Pancreas (tissue), 10 donors: ENCODE data around the gene CDV3. TPM values are rescaled to one million over a fixed set of nuclear protein-coding genes. Genes with fewer than 3 reads are reported as not detected.

Experiments used
- ATAC-seq, 4 donors: fragments of 200-7000 bp; cut with Tn5 transposase; one replicate each; pipeline versions ENCODE4 v1.8.0 to v1.9.1; 2020; ENCODE audit warnings: mild to moderate bottlenecking in 4 of 4, moderate library complexity in 4 of 4
- DNase-seq, 6 donors: peaks; one replicate each; pipeline ENCODE4 v3.0.0-alpha.2; 2020
- FAIRE-seq: peaks from 2 replicates; lab custom pipeline; 2012; peaks lifted over from hg19 to GRCh38; lab: Jason Lieb, UNC
- H3K27ac ChIP-seq, 4 donors: fragments of 200-600 bp; sonication (generic); 1 replicate in 3 of 4; 2 replicates in 1 of 4; pipeline versions ENCODE4 v1.5.0 to v1.8.0; 2020
- H3K27me3 ChIP-seq, 4 donors: fragments of 200-600 bp; one replicate each; pipeline ENCODE4 v1.8.0; 2021
- H3K36me3 ChIP-seq, 3 donors: fragments of 200-600 bp; sonication (generic) in 1 of 3; one replicate each; pipeline versions ENCODE4 v1.5.0 to v1.8.0; 2020 to 2021
- H3K4me1 ChIP-seq, 3 donors: fragments of 200-600 bp; one replicate each; pipeline ENCODE4 v1.8.0; 2021
- H3K4me3 ChIP-seq, 4 donors: fragments of 200-600 bp; sonication (generic) in 2 of 4; one replicate each; pipeline versions ENCODE4 v1.5.0 to v1.8.0; 2020 to 2021
- H3K9me3 ChIP-seq, 4 donors: fragments of 200-600 bp; one replicate each; pipeline ENCODE4 v1.8.0; 2021
- CTCF ChIP-seq, 4 donors: fragments of 200-600 bp; sonication (generic) in 3 of 4; IDR thresholded peaks; one replicate each; pipeline versions ENCODE4 v1.5.0 to v1.8.0; 2021; ENCODE audit warnings: antibody characterized with exemption in 4 of 4
- WGBS, 2 donors: extraction: QIAGEN DNeasy Blood & Tissue Kit; methylation state at CpG; one replicate each; pipeline ENCODE4 v1.1.7; 2013; 5-methylcytosine and 5-hydroxymethylcytosine counted together
- intact Hi-C, 3 donors: fragments of 100-400 bp; cut with DNase I; formaldehyde crosslinking; loops; one replicate each; pipeline versions ENCODE4 v1.11.1 to v1.14.2; 2022
- polyA plus RNA-seq, 2 donors: library from polyadenylated mRNA; stranded (reverse); fragments of 200-250 nt; gene quantifications; one replicate each; pipeline ENCODE4 v1.2.3, GENCODE V29; 2013
- total RNA-seq, 6 donors: library from RNA; stranded (reverse); fragmentation: NEBNext Ultra II Directional in 4 of 6; extraction: Animal tissue kit (Norgen Biotek cat#: 25700) in 4 of 6; gene quantifications; one replicate each; pipeline versions ENCODE4 v1.2.1 to v1.2.4, GENCODE V29; 2021 to 2023
- donor health status: healthy with polysubstance abuse.
- donor health status: DM: no; HTN: no; CAD: no; lungs with moderate emphysema.
- donor health status: DM: no; HTN: no; CAD: no.
- donor health status: control.
- donor health status: control.
- donor health status: Bipolar disorder and iron deficiency.
- donor health status: DM: yes; HTN: yes; CAD: no.
- donor health status: DM: no; HTN: no; CAD: no.
- donor health status: DM: no; HTN: no; CAD: no.
- donor health status: DM: yes; HTN: yes; CAD: no.

Gene CDV3
- total and polyA plus RNA-seq, 8 donors: 27.6 to 92.9 (median 74.7) TPM

GRCh38 chr3:133575086-133575485, 1.6 kb downstream of the CDV3 start:
- no peak for ATAC-seq
- Histone ChIP-seq H3K4me1 (peaks cover 28 to 44% (median 30%) of the 10 kb centered on the region in 3 donors), H3K36me3 (peaks cover 0 to 22% (median 0%) of the 10 kb centered on the region in 3 donors), H3K27me3 (no peaks in the 10 kb centered on the region), H3K27ac (peak overlapping the region; percentile 93 to 98 (median 96)), H3K4me3 (peak overlapping the region; percentile 0 to 84 (median 75)), H3K9me3 (no peaks in the 10 kb centered on the region)
- FAIRE-seq: no peak
- DNase-seq: no peak
- intact Hi-C loops: loop anchor here in 1 of 3 donors (10.0 kb wide), 1 partner anchor 80 kb away; no protein-coding TSS in a partner anchor
- TF ChIP-seq CTCF (IDR thresholded peaks at IDR 0.05): no peak
- 22 to 31% methylated on average over 4 of the region's 4 CpGs for WGBS, 2 donors

- H3K9me3 ChIP-seq: no peaks in the 10 kb centered on the region
- intact Hi-C loops: loop anchor here in 1 of 3 donors (10.0 kb wide), 1 partner anchor 81 kb away; no protein-coding TSS in a partner anchor
- H3K27ac ChIP-seq: peak overlapping the region in 2 of 4 donors; percentile 25 to 98
- DNase-seq: no peak
- no peak for ATAC-seq
- peak overlapping the region in 2 of 4 donors; percentile 7 to 81 for H3K4me3 ChIP-seq
- no peak for FAIRE-seq
- no peak for TF ChIP-seq CTCF (IDR thresholded peaks at IDR 0.05)
- H3K4me1 ChIP-seq: peaks cover 28 to 44% (median 34%) of the 10 kb centered on the region in 3 donors
- H3K27me3 ChIP-seq: no peaks in the 10 kb centered on the region
- 11% methylated on average over 3 of the region's 3 CpGs for WGBS, 2 donors
- peaks cover 0 to 22% (median 0%) of the 10 kb centered on the region in 3 donors for H3K36me3 ChIP-seq
These were observed 2.7 kb downstream of the CDV3 start for GRCh38 chr3:133576169-133576568.

GRCh38 chr3:133578548-133579191, 5.2 kb downstream of the CDV3 start:
- Histone ChIP-seq H3K36me3 (peaks cover 0 to 26% (median 4%) of the 10 kb centered on the region in 3 donors), H3K27me3 (no peaks in the 10 kb centered on the region), H3K9me3 (no peaks in the 10 kb centered on the region), H3K27ac (no peak overlapping the region), H3K4me1 (peaks cover 28 to 40% (median 40%) of the 10 kb centered on the region in 3 donors), H3K4me3 (peak overlapping the region in 1 of 4 donors; percentile 6)
- DNase-seq (no peak), FAIRE-seq (no peak), ATAC-seq (peak in 3 of 4 donors; percentile 17 to 33 (median 25))
- 0 to 7% methylated on average over 1 of the region's 1 CpG for WGBS, 2 donors
- intact Hi-C loops: loop anchor here in 1 of 3 donors (10.0 kb wide), 1 partner anchor 84 kb away; no protein-coding TSS in a partner anchor
- TF ChIP-seq CTCF (IDR thresholded peaks at IDR 0.05): peak in 3 of 4 donors; percentile 7 to 35 (median 34)

- no peak overlapping the region for H3K27ac ChIP-seq
- ATAC-seq (no peak), DNase-seq (no peak), FAIRE-seq (no peak)
- no peak overlapping the region for H3K4me3 ChIP-seq
- no peaks in the 10 kb centered on the region for H3K9me3 ChIP-seq
- no peaks in the 10 kb centered on the region for H3K27me3 ChIP-seq
- H3K36me3 ChIP-seq: peaks cover 0 to 49% (median 30%) of the 10 kb centered on the region in 3 donors
- 95% methylated on average over 6 of the region's 6 CpGs for WGBS, 2 donors
- peaks cover 8 to 10% (median 9%) of the 10 kb centered on the region in 3 donors for H3K4me1 ChIP-seq
- no peak for TF ChIP-seq CTCF (IDR thresholded peaks at IDR 0.05)
- intact Hi-C loops: no loop called here
These were observed 9.9 kb downstream of the CDV3 start for GRCh38 chr3:133583396-133583795.

- Histone ChIP-seq H3K36me3 (peaks cover 0 to 42% (median 35%) of the 10 kb centered on the region in 3 donors), H3K4me3 (no peak overlapping the region), H3K27ac (no peak overlapping the region), H3K9me3 (no peaks in the 10 kb centered on the region), H3K4me1 (no peaks in the 10 kb centered on the region), H3K27me3 (no peaks in the 10 kb centered on the region)
- intact Hi-C loops: no loop called here
- FAIRE-seq (no peak), ATAC-seq (no peak), DNase-seq (no peak)
- no peak for TF ChIP-seq CTCF (IDR thresholded peaks at IDR 0.05)
- 84 to 85% methylated on average over 4 of the region's 4 CpGs for WGBS, 2 donors
These were observed 14.5 kb downstream of the CDV3 start for GRCh38 chr3:133588035-133588434.
